HG03039 (cell line): ENCODE data around the gene PUDP.
"Not testable (repeated sequence)": the region's sequence is repeated elsewhere in the genome, so short reads cannot be mapped to it uniquely, and the experiment has no call there.

Experiments used
- ATAC-seq: cut with Tn5 transposase; IDR thresholded peaks from one replicate; pipeline ENCODE4 v1.9.1; 2021; ENCODE audit warnings: mild to moderate bottlenecking, moderate library complexity; ENCODE audit not compliant: unreplicated experiment

The PUDP gene

GRCh38 chrX:7147978-7148854, at the start of gene PUDP:
Gene PUDP, minus strand, starts transcription at chrX:7148153. Its CDS starts 40 bp downstream, at chrX:7148113.
- ATAC-seq: peak; percentile 74

- ATAC-seq: no peak
These were observed 46.7 kb upstream of the PUDP start for GRCh38 chrX:7194606-7195005.

DNA sequence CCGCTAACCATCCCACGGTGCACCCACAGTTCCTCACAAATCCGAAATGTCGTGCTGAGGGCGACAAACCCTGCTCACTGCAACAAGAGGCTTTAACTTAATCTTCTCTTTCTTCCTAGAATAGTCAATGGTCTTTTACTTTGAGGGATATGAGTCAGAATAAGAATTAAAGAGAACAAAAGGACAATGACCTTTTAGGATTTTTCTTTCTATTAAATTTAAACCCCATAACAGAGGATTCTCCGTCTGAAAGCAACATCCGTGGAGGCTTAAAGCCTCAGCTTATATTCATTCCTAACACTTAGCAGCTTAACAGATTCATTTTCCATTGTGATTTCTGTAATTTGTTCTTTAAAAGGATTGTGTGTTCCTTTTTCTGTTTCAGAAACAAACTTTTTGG, 44.9 kb upstream of the PUDP start:
- no peak for ATAC-seq

- no peak for ATAC-seq
These were observed 43.7 kb upstream of the PUDP start for GRCh38 chrX:7191681-7192110.

- no peak for ATAC-seq
These were observed 42.2 kb upstream of the PUDP start for GRCh38 chrX:7190157-7190556.

- no peak for ATAC-seq
These were observed 40.7 kb upstream of the PUDP start for GRCh38 chrX:7188672-7189071.

DNA sequence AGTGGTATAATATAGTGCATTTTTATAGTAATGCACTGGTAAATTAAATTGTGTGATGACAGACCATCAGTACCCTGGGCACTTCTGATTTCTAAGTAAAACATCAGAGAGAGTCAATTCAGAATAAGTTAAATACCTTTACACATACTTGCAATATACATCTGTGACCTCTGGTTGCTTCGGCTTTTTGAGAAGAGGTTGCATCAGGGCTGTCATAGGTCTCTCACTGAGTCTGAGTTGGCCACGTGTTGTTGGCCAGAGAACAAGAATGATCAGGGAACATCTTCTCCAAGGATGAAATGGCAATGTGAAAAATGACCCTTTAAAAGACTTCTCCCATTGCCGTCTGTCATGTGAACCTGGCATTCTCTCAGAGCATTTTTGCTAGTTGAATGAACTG, 36.9 kb upstream of the PUDP start:
- ATAC-seq: no peak

- ATAC-seq: no peak
These were observed 31.5 kb upstream of the PUDP start for GRCh38 chrX:7179446-7179845.

GRCh38 chrX:7178859-7179258, 30.9 kb upstream of the PUDP start:
- ATAC-seq: not testable (repeated sequence)

GRCh38 chrX:7170898-7171297, 22.9 kb upstream of the PUDP start:
- no peak for ATAC-seq

- no peak for ATAC-seq
These were observed 21.7 kb upstream of the PUDP start for GRCh38 chrX:7169627-7170026.

DNA sequence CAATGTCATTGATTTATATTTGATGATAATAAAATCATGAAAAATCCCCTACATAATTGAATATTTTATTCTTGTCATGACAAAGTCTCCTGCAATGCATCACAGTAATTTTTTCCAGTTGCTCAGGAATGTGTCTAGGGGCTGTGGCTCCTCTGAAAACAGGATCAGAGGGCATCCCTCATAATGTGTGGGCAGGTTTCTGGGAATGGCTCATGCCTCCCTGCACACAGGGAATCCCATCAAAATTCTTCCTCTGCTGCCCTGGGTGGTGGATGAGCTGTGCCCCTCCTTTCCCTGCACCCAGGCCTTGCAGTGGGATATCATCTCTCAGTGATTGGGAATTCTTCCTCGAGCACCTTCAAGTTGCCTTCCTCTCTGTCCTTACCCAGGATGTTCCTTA, 20.4 kb upstream of the PUDP start:
- ATAC-seq: no peak

- ATAC-seq: no peak
These were observed 16.2 kb upstream of the PUDP start for GRCh38 chrX:7164174-7164573.

- no peak for ATAC-seq
These were observed 15.3 kb upstream of the PUDP start for GRCh38 chrX:7163146-7163677.

- ATAC-seq: no peak
These were observed 11.4 kb upstream of the PUDP start for GRCh38 chrX:7159149-7159861.

- no peak for ATAC-seq
These were observed 10.6 kb upstream of the PUDP start for GRCh38 chrX:7158468-7158990.

DNA sequence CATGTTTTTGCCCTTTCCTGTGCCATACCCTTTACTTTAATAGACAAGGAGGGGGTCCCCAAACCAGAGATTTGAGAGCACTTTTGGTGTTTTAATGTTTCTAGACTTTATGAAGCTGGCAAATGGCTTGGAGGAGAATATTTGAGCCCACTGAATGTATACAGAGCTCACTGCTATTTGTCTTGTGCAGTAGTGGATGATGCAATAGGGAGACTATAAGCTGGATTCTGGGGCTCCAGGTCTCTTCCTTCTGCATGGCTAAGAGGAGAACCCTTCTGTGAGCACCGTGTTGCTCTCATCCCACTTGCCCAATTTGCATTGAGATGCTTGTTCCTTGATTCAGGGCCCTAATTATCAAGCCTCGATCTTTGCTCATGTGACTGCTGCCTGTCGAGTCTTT, 8.9 kb upstream of the PUDP start:
- ATAC-seq: no peak

DNA sequence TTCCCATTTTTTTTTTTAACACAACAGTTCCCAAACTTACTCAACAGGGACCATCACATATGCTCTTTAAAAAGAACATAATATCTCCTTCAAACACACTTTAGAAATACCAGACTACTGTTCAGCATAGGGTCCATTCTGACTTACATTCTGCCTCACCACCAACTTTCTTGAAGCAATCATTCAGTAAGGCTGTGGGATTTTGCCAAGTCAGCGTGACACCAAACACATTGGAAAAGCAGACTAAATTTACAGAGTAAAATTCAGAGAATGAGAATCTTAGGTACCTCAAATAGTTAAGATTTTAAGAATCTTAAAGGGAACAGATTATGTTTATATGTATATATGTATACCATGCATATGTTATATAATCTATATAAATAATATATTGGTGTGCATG, 7.2 kb upstream of the PUDP start:
- no peak for ATAC-seq

DNA sequence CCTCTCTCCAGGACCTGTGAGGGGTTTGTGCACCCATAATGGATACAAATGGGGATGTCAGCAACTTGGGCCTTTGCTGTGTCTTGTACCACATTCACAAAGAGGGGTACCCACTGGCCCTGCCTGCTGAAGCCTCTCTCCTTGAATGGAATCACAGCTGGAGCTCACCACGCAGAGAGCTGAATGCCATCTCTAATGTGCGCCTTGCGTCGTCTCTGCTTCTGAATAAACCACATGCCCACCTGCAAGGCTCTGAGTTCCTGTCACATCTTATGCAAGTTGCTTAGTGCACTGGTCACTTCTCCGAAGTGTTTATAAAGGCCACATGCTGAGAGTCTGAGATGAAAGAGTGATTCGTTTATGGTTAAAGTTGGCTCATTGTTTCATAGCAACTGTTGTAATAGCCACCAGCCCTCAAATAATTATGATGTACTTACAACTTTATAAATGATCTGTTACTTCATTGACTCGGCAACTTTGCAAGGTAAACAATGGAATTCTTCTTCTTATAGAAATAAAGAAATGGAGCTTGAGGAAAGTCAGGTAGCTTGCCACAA, 6.2 kb upstream of the PUDP start:
- ATAC-seq: no peak

DNA sequence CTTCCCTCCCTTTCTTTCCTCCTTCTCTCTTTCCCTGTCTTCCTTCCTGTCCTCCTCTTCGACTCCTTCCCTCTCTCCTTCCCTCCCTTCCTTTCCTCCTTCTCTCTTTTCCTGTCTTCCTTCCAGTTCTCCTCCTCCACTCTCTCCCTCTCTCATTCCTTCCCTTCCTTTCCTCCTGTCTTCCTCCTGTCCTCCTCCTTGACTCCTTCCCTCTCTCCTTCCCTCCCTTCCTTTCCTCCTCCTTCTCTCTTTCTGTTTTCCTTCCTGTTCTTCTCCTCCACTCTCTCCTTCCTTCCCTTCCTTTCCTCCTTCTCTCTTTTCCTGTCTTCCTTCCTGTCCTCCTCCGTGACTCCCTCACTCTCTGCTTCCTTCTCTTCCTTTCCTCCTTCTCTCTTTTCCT, 5.3 kb upstream of the PUDP start:
- ATAC-seq: no peak

- no peak for ATAC-seq
These were observed 1.5 kb upstream of the PUDP start for GRCh38 chrX:7149411-7149810.
